SIG-M5 (cell line): ENCODE results near the gene KRT3.
"Not testable (repeated sequence)": the region's sequence is repeated elsewhere in the genome, so short reads cannot be mapped to it uniquely, and the experiment has no call there.

Experiments used
- DNase-seq: peaks from one replicate; lab custom pipeline; 2025; lab: John Stamatoyannopoulos, UW

Gene KRT3

DNA sequence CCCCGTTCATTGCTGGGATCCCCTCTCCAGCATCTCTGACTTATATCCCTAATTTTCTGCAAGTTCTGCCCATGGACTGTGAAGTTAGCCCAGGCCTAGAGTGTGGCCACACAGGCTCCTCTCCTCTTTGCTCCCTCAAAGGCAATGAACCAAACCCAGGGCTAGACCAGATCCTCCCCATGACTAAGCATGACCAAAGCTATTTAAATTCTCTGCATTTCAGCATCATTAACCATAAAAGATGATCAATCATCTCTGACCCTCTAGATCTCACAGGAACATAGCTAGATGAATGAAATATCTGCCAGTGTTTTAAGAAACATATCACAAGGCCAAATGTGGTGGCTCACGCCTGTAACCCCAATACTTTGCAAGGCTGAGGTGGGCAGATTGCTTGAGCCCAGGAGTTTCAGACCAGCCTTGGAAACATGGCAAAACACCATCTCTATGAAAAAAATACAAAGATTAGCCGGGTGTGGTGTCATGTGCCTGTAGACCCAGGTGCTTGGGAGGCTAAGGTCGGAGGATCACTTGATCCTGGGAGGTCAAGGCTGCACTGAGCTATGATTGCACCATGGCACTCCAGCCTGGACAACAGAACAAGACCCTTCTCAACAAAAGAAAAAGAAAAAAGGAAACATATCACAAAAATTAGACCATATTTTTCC is 2.2 kb upstream of the KRT3 start:
- DNase-seq = no peak

GRCh38 chr12:52797529-52797894 is 1.6 kb upstream of the KRT3 start:
- DNase-seq = no peak

DNA sequence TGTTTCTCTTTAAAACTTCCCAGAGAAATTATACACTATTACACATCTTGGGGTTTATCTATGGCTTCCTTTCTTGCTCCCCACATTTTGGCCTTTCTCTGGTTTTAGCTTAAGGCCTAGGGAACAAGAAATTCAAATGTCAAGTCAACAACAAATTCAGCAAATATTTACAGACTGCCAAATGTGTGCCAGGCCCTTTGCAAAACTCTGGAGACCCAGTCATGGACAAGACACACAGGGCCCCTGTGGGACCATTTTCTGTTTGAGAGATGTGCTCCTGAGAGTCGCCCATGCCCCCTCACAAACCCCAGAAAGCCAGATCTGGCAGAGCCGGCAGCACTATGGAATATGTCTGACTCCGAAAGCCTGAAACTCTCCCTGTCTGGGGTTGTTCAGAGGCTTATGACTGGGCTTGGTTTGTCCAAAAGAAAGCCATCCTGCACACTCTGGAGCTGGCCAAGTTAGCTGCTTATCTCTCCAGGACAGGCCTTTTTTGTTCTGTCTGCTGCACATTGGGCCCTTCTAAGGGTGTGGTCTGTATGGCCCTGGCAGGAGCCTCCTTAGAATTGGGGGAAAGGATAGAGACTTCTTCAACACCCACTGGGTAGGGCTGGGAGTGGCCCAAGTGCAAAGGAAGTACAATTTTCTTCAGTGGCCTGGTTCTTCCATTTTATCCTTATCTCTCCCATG is 1.1 kb upstream of the KRT3 start:
- DNase-seq = no peak

DNA sequence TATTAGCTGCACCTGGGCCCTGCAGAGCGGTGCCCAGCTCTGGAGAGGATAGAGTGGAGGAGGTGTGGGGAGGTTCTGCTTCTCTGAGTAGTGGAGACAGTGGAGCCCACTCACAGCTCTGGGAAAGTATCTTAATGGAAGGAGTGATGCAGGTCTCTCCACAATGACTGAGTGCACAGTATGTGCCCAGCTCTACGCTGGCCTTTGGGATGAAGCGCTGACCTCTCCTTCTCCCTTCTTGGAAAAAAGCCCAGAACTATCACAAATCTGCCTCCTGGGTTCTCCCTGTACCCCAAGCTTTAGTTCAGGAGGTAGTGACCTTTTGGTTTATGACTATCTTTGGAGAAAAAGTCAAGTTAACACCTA is 495 bp upstream of the KRT3 start:
- DNase-seq = no peak

GRCh38 chr12:52795332-52795674 is 614 bp downstream of the KRT3 start:
- DNase-seq = not testable (repeated sequence)

DNA sequence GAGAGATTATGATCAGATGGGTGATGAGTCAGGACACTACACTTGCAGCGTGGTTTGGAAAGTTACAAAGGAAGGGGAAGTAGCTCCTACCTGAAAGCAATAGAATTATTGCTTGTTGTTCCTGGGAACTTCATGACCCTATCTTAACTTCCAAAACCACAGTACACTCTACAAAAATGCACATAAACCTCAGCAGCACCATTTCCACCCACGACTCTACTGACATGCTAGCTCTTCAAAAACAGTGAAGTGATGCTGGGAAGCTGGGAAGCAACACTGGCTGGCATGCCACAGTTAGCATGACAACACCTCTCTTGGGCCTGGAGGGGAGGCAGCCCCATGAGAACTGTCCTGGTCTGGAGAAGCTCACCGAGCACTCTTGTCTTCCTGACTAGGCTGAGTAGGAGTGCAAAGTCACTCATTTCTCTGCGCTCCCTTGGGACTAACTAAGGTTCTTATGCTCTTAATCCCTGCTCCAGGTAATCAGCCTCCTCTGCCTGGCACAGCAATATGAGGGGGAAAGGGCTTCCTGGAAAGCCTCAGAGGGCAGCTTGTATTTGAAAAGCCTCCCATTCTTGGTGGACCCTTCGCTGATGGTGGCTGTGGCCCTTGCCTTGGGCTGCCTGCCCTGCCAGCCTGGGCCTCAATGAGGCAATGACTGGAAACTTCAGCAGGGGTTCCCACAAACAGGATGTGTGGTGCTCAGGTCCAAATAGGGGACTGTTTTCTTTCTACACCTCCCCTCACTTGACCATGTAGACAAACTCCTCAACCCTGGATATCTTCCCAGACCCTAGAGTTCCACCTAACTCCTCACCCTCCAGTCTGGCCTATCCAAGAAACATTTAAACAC is 1.2 kb downstream of the KRT3 start:
- no peak for DNase-seq

DNA sequence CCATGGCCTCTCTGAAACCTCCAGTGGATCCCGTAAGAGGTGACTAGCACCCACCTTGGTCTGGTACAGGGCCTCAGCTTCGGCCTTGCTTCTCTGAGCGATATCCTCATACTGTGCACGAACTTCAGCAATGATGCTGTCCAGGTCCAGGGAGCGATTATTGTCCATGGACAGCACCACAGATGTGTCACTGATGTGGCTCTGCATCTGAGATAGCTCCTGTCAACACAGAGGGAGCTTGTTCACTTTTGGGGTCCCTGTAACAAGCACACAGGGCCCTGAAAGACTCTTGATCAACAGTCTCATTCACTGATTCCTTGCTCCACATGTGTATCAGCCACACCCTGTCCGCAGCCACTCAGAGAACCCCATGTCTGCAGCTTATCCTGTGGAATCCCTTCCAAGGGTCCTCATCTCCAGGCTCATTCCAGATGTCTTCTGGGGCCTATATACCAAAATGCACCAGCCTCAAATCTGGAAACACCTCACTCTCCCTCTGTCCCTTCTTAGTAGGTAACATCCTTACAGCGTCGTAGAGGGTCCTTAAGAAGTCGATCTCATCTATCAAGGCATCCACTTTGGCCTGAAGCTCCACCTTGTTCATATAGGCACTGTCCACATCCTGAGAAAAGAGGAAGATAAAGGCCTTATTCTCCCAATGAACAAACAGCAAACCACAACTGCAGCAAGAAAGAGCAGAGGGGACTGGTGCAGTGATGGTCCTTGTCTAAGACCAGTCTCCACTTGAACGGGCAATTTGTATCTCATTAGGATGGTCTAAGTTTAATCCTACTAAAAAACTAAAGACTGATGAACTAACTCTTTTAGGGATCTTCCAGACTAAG is 3.5 kb downstream of the KRT3 start:
- DNase-seq = no peak

DNA sequence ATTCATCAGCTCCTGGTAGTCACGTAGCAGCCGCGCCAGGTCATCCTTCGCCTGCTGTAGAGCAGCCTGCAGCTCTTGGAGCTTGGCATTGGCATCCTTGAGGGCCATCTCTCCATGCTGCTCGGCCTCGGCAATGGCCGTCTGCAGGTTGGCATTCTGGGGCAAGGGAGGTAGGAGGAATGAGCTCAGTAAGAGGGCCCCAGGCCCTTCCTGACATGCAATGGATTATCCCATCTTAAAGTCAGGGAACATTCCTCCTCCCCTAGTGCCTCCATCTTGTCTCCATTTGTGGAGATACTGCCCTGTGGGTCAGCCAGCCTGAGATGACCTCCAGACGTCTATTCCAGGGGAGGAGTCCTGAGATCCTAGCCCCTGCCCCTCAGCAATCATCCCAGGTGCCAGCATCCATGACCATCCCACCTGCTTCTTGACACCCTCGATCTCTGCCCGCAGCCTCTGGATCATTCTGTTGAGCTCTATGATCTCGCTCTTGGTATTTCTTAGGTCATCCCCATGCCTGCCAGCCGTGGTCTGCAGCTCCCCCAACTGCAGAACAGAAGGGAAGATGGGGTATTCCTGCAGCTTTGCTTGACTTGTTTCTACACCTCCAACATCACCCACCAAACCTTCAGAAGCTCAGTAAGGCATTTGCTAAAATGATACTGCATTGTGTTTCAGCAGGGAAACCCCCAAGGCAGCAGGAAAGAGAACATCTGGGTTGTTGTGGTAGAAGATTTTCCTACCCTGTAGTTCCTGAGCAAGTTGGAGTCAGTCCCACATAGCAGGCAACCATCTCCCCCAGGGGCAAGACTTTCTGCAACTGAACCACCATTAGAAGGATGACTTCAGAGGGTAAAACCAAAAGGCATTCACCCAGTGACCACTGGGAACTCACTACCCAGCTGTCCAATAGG is 4.4 kb downstream of the KRT3 start:
- no peak for DNase-seq

GRCh38 chr12:52790427-52791270 is 5.3 kb downstream of the KRT3 start:
- DNase-seq = no peak

DNA sequence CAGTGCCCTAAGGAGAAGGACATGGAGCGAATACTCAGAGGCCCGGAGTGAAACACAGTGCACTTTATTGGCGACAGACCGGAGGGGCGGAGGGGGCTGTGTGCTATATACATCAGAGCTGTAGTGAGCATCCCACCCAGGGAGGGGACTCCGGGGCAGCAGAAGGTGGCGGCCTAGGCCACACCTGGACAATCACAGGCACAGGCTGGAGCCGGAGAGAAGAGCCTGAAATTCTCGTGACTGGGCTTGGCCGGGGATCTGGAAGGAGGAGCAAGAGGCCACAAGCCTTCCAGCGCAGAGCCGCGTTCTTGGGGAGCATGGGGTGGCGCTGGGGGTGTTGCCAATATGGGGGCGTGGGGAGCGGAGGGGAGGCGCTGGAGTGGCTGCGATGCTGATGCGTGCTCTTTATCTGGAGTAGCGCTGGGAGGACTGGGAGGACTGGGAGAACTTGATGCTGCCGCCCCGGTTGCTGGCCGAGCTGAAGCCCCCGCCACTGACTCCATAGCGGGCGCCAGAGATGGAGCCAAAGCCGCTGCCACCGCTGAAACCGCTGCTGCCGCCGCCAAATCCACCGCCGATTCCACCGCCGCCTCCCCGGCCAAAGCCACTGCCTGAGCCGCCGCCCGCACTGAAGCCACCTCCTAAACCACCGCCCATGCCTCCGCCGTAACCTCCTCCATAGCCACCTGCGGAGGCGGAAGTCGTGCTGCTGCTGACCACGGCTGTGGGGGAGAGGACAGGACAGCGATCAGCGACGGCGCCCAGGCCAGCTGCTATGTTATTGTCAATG is 6.1 kb downstream of the KRT3 start:
- DNase-seq = no peak

DNA sequence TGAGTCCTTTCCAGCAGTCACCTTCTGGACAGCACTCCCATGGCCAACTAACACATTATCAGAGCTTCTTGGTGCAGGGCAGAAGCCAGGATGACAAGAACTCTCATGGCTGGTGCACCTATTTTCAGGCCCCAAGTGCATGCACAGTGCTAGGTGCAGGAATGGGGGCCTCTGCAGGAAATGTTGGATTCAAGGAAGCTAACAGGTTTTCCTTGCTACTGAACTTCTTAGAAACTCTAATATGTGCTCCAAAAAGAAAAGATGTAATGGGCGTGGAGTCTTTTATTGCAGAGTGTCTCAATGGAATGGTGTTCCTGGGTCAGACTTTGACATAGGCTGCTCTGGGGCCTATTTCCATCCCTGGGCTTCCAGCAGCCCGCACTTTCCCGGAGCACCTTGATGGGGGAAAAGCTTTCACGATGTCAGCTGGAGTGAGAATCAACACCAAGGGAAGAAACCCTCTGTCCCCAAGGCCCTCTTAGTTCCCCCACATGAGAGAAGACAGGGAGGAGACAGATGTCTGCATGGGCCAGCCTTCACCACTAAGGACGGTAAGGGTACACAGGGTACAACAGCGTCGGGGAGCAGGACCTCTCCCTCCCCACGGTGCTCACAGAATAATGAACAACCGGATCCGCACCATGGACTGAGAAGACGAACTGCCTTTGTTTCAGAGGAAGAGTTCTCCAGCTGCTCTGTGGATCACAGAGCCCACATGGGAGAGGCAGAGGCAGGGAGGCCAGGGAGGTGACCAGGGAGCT is 6.9 kb downstream of the KRT3 start:
- no peak for DNase-seq

DNA sequence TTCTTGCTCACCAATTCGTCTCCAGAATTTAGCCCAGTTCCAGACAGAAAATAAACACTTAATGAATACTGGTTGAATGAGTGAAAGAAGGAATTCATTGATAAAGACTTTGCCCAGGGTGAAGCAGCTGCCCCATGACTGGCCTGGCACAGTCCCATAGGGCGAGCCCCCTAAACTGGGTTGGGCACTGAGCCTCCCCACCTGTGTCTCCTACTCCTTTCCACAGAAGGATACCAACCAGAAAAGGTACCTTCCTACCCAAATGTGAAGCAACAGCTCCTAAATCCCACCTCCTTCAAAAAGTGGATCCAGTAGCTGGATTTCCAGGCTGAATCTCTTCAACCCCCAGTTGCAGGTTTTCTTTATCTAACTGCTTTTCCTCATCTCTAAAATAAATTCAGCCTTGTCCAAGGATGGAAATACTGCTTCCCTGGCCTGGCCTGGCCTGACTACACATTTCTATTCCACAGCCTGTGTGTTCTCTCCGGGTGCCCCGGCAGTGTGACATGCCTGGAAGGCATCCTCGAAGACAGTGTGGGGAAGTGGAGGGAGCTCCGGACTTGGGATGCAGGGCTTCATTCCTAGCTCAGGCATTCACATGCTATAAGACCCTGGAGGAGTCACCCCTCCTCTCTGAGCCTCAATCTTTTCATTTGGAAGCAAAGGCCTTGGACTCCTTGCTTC is 7.6 kb downstream of the KRT3 start:
- no peak for DNase-seq

DNA sequence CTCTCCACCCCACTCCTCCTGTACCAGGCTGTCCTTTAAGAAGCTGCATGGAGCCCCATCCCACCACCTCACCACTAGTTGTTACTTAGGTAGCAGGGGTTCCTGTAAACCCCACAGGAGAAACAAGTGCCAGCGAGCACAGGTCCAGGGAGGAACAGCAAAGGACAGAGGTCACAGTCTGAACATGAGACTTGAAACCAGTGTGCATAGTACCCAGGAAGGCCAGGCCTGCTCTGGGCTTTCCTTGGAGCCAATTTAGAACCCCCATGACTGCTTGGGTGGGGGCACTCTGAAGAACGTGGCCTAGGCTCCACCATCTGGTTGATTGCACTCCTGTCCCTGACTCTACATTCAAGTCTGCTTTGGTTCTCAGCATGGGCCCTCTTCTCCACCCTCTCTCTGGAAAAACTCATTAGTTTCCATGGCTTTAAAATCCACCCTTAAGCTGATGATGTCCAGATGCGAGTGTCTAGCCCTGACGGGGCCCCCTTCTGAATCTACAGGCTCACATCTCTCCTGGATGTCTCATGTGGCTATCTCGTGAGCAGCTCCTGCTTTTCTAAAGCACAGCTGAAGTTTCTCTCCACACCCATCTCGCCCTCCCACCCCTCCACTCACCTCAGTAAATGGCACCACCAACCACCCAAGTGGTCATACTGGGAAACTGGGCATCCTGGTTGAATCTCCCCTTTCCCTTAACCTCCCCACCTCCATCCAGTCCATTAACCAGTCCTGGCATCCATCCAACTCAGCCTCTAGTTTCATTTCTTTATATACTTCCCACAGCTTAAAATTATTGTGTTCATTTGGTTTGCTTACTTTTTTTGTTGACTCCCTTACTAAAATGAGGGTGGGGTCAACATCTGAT is 8.4 kb downstream of the KRT3 start:
- DNase-seq = no peak

DNA sequence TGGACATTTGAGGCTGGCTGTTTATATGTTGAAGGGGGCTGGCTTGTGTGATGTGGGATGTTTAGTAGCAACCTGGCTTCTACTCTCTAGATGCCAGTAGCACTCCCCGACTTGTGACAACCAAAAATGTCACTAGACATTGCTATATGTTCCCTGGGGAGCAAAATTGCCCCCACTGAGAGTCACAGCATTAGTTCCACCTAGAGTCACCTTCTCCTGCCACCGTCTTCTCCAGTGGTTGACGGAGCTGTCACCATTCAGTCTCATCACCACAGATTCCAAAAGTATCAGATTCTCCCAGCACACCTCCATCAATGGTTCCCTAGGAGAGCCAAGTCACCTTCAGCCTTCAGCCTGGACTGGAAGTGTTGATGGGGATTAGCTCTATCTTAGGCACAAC is 11.0 kb downstream of the KRT3 start:
- DNase-seq = no peak

DNA sequence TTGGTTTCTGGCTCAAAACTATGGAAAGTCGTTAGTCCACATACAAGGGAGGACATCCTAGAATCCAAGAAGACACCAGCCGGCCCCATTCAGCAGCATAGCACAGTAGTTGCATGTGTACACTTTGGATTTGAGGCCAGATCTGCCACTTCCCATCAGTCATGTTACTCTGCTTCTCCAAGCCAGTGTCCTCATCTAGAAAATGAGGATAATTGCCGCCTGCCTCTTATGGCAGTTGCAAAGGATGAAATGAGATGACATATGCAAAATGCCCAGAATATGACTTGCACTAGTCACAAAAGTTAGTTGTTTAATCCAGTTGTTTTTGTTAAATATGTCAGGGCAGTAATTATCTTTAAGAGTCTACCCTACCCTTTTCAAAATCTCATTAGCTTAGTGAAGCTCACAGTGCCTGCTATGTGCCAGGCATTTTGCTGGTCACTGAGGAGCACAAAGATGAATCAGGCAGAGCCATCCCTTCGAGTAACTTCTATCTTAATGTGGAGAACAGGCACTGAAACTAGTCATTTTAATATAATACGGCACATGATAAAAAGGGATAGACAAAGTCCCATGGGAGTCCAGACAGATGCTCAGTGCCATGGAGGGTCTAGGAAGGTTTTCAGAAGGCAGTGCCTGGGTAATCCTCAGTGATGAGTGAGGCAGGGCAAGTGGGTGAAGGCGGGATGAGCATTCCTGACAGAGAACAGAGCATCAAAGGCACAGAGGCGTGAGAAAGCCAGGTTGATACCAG is 12.2 kb downstream of the KRT3 start:
- DNase-seq = no peak

GRCh38 chr12:52782502-52782901 is 13.4 kb downstream of the KRT3 start:
- DNase-seq = no peak
